ENCODE data around the gene NCAM2.

GRCh38 chr21:21184771-21185528, 186.7 kb downstream of the NCAM2 start:
- TF ChIP-seq TAF1 (IDR thresholded peaks at IDR 0.05; ENCODE audit: low read depth) = no peak
- no peak for TF ChIP-seq EGR1 (IDR thresholded peaks at IDR 0.05)
- no peak for TF ChIP-seq YY1 (IDR thresholded peaks at IDR 0.05; ENCODE audit: low read depth)
- no peak for TF ChIP-seq CREB1 (IDR thresholded peaks at IDR 0.05; ENCODE audit: low read depth)
- no peak for TF ChIP-seq CEBPB (IDR thresholded peaks at IDR 0.05)
- TF ChIP-seq FOXM1 (IDR thresholded peaks at IDR 0.05; ENCODE audit: borderline replicate concordance, low read depth) = no peak
- no peak for TF ChIP-seq TCF12 (IDR thresholded peaks at IDR 0.05; ENCODE audit: low read depth)
- TF ChIP-seq EP300 (IDR thresholded peaks at IDR 0.05; ENCODE audit: borderline replicate concordance) = no peak
- TF ChIP-seq MAX (IDR thresholded peaks at IDR 0.05) = no peak
- no peak for TF ChIP-seq RAD21 (IDR thresholded peaks at IDR 0.05; ENCODE audit: low read depth)
- TF ChIP-seq TEAD4 (IDR thresholded peaks at IDR 0.05) = no peak
- no peak for TF ChIP-seq REST (IDR thresholded peaks at IDR 0.05; ENCODE audit: low read depth)
- no peak for TF ChIP-seq NFIC (IDR thresholded peaks at IDR 0.05)
- no peak for TF ChIP-seq ZBTB7A (IDR thresholded peaks at IDR 0.05; ENCODE audit: low read depth)
